ENCODE measurements around the gene ADGRG6.

The ADGRG6 gene

DNA sequence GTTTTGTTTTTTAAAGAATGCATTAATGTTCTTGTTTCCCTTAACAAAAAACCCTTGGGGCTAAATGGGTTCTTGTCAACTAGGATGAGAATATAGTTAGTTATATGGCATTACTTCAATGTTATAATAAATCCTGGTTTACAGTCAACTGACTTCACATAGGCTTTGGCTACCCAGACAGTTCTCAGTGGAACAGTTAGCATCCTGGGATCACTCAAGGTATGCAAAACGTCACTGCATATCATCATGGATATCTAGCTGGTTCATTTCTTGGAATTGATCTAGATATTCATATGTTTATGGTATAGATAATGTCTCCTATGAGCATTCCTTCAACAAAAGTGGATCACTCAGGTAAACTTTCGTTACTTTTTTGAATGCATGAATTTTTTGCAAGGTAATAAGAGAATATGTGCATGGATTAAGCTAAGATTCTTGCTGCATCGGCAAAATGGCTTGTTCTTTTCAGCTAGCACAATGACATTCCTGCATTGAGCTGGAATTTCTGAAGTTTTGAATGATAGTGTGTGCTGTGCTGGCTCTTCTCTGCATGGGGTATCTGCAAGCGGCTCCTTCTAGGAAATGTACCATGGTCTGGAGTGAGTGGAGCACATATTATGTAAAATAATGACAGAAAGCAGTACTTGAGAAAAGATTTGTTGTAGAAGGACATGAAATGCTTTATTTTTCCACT, 138.9 kb downstream of the ADGRG6 start:
- no peaks in the 10 kb centered on the region for H3F3A ChIP-seq (ENCODE audit: insufficient read depth, low read length)
- TF ChIP-seq, protein P1, sequence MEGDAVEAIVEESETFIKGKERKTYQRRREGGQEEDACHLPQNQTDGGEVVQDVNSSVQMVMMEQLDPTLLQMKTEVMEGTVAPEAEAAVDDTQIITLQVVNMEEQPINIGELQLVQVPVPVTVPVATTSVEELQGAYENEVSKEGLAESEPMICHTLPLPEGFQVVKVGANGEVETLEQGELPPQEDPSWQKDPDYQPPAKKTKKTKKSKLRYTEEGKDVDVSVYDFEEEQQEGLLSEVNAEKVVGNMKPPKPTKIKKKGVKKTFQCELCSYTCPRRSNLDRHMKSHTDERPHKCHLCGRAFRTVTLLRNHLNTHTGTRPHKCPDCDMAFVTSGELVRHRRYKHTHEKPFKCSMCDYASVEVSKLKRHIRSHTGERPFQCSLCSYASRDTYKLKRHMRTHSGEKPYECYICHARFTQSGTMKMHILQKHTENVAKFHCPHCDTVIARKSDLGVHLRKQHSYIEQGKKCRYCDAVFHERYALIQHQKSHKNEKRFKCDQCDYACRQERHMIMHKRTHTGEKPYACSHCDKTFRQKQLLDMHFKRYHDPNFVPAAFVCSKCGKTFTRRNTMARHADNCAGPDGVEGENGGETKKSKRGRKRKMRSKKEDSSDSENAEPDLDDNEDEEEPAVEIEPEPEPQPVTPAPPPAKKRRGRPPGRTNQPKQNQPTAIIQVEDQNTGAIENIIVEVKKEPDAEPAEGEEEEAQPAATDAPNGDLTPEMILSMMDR (IDR thresholded peaks at IDR 0.05; ENCODE audit: low read length) = no peak
- TF ChIP-seq EZH2 (optimal IDR thresholded peaks at IDR 0.05; ENCODE audit: low read depth, low read length) (no peak), EZH2phosphoT487 (IDR thresholded peaks at IDR 0.05; ENCODE audit: low read length) (no peak)
- no peaks in the 10 kb centered on the region for H3K9me3 ChIP-seq (replicated peaks; ENCODE audit: insufficient read depth, low read length)
- no peaks in the 10 kb centered on the region for H3K79me2 ChIP-seq (ENCODE audit: low read length)
- no peak overlapping the region for H3K4me2 ChIP-seq (ENCODE audit: low read depth, low read length)
- H2AFZ ChIP-seq (ENCODE audit: low read length) = no peak overlapping the region
- no peaks in the 10 kb centered on the region for H3K4me1 ChIP-seq (ENCODE audit: low read length)
- H3K27ac ChIP-seq (ENCODE audit: low read length) = no peak overlapping the region
- H3K9ac ChIP-seq (ENCODE audit: low read length) = no peak overlapping the region
- no peak overlapping the region for H3K4me3 ChIP-seq (ENCODE audit: low read length)
- no peak for DNase-seq
- H3K9me2 ChIP-seq (replicated peaks; ENCODE audit: insufficient read depth, low read length) = no peaks in the 10 kb centered on the region
- H3K27me3 ChIP-seq (replicated peaks; ENCODE audit: insufficient read depth, low read length) = no peaks in the 10 kb centered on the region
- no peaks in the 10 kb centered on the region for H4K20me1 ChIP-seq (ENCODE audit: insufficient read depth, low read length)
- no peaks in the 10 kb centered on the region for H3K36me3 ChIP-seq (replicated peaks; ENCODE audit: insufficient read depth, low read length)

DNA sequence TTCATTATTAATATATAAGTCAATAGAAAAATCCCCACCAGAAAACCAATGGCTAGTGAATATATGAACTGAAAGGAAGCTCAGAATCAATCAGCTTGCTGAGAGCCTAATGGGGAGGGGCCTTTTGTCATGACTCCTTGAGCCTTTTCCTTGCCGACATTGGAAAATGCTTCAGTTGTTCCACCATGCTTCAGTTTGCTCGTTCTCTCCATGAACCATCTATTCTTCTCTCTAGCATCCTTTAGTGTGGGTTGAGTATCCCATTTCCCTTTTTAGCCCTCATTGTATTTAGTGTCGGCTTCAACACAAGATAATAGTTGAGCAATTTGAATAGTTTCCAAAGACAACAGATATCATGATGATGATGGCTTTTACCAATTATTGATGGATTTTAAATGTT, 139.9 kb downstream of the ADGRG6 start:
- Histone ChIP-seq H3K4me2 (ENCODE audit: low read depth, low read length) (no peak overlapping the region), H3K9ac (ENCODE audit: low read length) (no peak overlapping the region), H3K4me1 (ENCODE audit: low read length) (no peaks in the 10 kb centered on the region), H3K4me3 (ENCODE audit: low read length) (no peak overlapping the region), H3K9me2 (replicated peaks; ENCODE audit: insufficient read depth, low read length) (no peaks in the 10 kb centered on the region), H3F3A (ENCODE audit: insufficient read depth, low read length) (no peaks in the 10 kb centered on the region), H3K27ac (ENCODE audit: low read length) (no peak overlapping the region), H4K20me1 (ENCODE audit: insufficient read depth, low read length) (no peaks in the 10 kb centered on the region), H2AFZ (ENCODE audit: low read length) (no peak overlapping the region), H3K79me2 (ENCODE audit: low read length) (no peaks in the 10 kb centered on the region), H3K27me3 (replicated peaks; ENCODE audit: insufficient read depth, low read length) (no peaks in the 10 kb centered on the region), H3K9me3 (replicated peaks; ENCODE audit: insufficient read depth, low read length) (no peaks in the 10 kb centered on the region), H3K36me3 (replicated peaks; ENCODE audit: insufficient read depth, low read length) (no peaks in the 10 kb centered on the region)
- DNase-seq = no peak
- TF ChIP-seq, protein P1 (IDR thresholded peaks at IDR 0.05; ENCODE audit: low read length) = no peak
- no peak for TF ChIP-seq EZH2phosphoT487 (IDR thresholded peaks at IDR 0.05; ENCODE audit: low read length)
- no peak for TF ChIP-seq EZH2 (optimal IDR thresholded peaks at IDR 0.05; ENCODE audit: low read depth, low read length)

DNA sequence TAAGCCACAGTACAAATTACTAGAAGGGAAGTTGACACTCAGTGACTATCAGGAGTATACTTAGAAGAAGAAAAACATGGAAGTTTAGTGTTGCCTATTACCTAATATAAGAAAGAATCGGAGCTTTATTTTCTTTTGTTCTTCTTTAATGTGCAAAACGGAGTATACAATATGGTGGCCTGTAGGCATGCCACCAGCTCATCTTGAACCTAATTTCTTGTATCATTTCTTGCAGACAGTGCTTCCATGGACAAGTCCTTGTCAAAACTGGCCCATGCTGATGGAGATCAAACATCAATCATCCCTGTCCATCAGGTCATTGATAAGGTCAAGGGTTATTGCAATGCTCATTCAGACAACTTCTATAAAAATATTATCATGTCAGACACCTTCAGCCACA, 141.3 kb downstream of the ADGRG6 start:
- Histone ChIP-seq H2AFZ (ENCODE audit: low read length) (no peak overlapping the region), H3F3A (ENCODE audit: insufficient read depth, low read length) (no peaks in the 10 kb centered on the region), H3K27me3 (replicated peaks; ENCODE audit: insufficient read depth, low read length) (no peaks in the 10 kb centered on the region), H3K4me1 (ENCODE audit: low read length) (no peaks in the 10 kb centered on the region), H3K9me2 (replicated peaks; ENCODE audit: insufficient read depth, low read length) (no peaks in the 10 kb centered on the region), H3K36me3 (replicated peaks; ENCODE audit: insufficient read depth, low read length) (no peaks in the 10 kb centered on the region), H3K4me3 (ENCODE audit: low read length) (no peak overlapping the region), H3K4me2 (ENCODE audit: low read depth, low read length) (no peak overlapping the region), H3K27ac (ENCODE audit: low read length) (no peak overlapping the region), H3K79me2 (ENCODE audit: low read length) (no peaks in the 10 kb centered on the region), H4K20me1 (ENCODE audit: insufficient read depth, low read length) (no peaks in the 10 kb centered on the region), H3K9ac (ENCODE audit: low read length) (no peak overlapping the region), H3K9me3 (replicated peaks; ENCODE audit: insufficient read depth, low read length) (no peaks in the 10 kb centered on the region)
- TF ChIP-seq EZH2phosphoT487 (IDR thresholded peaks at IDR 0.05; ENCODE audit: low read length) (no peak), EZH2 (optimal IDR thresholded peaks at IDR 0.05; ENCODE audit: low read depth, low read length) (no peak)
- TF ChIP-seq, protein P1 (IDR thresholded peaks at IDR 0.05; ENCODE audit: low read length) = no peak
- DNase-seq = no peak

Measured in MM.1S (cell line).